ENCODE results near the gene VAMP2.

GRCh38 chr17:8148560-8148959, 14.2 kb downstream of the VAMP2 start:
- TF ChIP-seq CTCF (IDR thresholded peaks at IDR 0.05) (no peak), POLR2A (IDR thresholded peaks at IDR 0.05) (no peak)
